Fibroblast of peridontal ligament (primary cell): Measurements from ENCODE around the gene GP1BA.
A peak's percentile ranks its signal among the peaks of the same experiment; 100 is the strongest.

ENCODE experiments used
- DNase-seq: peaks from one replicate; pipeline ENCODE4 v3.0.0-alpha.2; 2010; ENCODE audit errors: extremely low read depth

The GP1BA gene

DNA sequence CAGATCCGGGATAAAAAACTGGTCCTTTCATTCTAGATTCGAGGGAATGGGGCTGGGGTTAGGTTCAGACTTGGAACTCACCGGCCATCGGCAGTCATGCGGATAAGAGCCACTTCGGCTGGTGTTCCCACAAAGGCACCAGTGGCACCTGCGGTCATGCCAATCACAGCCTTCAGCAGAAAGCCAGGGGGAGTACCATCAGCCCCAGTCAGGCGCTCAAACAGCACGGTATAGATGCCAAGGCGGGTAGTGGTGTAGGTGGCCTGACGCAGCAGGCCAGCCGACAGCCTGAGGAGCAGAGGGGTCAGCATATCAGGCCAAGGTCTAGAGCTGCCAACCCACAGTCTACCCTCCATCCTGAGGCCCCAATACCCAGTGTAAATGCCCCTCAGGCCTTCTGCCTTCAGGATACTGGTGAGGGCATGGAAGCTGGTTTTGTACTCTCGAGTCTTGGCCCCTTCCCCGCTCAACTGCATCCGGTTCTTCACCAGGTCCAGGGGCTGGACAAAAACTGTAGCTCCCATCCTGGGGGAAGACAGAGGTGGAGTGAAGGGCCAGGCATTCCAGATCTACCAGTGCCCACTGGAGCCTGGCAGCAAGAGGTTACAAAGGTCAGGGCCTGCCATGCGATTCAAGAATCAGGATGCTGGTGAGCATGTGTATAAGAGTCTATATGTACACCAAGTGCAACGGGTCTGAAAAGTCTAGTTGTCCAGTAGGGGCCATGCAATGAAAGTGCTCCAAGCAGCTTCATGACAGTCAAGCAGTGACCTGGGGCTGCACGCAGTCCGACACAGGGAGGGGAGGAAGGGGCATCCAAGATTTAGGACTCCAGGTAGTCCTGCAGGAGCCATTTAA, 6.8 kb downstream of the GP1BA start:
- DNase-seq, result no peak

DNA sequence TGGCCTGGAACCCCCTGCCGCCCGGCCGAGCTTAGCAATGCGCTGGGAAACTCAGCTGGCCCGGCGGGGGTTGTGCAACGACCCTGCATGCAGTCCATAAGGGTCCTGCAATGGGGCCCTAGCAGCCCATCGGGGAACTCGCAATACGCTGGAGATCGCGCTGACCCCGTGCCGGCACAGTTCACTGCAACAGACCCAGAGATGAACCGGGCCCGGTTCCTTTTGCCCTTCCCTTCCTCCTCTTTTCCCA, 7.4 kb downstream of the GP1BA start:
- peak; percentile 13 for DNase-seq

DNA sequence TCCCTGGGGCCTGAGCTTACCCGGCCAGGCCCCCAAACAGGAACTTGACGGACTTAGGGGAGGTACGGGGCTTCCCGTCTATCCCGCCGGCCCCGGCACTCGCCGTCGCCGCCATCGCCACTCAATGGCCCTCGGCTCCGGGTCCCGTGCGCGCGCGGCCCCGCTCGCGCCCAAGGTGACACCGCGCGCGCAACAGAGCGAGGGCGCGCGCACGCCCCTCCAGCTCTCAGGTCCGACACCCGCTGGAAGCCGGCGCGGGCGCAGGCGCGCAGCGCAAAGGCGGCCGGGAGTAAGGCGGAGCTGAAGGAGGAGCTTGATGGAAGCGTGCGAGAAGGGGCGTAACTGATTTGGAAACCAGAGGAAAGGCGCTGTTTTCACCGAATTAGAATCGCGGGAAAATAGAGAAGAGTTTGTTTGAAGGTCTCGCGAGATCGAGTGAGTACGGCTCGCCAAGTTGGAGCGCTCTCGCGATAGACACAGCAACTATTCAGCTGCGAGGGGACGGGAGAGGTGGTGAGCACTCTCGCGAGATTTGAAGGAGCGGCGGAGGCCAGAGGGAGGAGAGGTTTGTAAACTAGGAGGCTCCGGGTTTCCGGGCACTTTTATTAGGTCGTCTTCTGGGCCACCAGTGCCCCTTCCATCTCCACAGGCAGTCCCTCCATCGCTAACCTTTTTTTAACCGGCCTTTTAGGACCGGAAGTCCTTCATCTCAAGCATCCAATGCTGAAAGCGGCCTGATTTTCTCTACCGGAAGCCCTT, 7.9 kb downstream of the GP1BA start, which contains the start of the genes RNF167 and SLC25A11:
RNF167 (plus strand) TSS at position 473 of the 759 bp plus-strand sequence. CDS start 642 bp downstream, outside the sequence.
SLC25A11 (minus strand) TSS at position 251 of the 759 bp plus-strand sequence; CDS start at position 115, 136 bp downstream.
- peak; percentile 100 for DNase-seq

DNA sequence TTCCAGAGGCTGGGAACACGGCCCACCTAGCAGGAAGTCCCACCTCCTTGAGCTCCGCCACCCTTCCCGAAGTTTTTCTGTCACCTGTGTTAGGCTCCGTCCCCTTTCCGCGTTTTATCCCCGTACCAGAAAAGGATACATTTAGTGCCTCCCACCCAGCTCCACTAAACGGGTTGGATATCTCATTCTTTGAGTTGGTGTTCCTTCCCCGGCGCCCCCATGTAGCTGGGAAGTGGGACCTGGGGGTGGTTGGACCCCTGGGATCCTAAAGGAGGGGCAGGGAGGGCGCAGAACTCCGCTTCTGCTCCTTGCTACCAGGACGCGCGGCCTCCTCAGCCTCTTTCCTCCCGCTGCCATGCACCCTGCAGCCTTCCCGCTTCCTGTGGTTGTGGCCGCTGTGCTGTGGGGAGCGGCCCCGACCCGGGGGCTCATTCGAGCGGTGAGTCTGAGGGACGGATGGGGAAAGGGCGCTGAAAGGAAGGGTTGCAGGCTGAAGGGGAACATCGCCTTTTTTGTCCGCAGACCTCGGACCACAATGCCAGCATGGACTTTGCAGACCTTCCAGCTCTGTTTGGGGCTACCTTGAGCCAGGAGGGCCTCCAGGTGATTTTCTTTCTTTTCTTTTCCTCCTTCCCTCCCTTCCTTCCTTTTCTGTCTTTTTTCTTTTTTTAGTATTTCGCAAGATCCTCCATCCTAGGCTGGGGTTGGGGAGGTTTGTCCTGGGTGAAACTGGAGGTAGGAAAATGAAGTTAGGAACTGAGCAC, 8.7 kb downstream of the GP1BA start:
- no peak for DNase-seq

DNA sequence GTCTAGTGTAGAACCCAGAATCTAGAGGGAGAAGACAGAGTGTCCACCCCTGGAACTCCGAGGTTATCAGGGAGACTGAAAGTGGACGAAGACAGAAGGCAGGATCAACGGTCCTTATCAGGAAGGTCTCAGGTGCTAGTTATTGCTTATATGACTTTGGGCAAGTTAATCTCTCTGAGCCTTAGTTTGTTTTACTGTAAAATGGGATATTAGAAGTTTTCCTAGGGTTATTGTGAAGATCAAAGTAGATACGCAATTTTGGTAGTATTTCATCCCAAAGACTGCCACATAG, 9.2 kb downstream of the GP1BA start:
- no peak for DNase-seq

DNA sequence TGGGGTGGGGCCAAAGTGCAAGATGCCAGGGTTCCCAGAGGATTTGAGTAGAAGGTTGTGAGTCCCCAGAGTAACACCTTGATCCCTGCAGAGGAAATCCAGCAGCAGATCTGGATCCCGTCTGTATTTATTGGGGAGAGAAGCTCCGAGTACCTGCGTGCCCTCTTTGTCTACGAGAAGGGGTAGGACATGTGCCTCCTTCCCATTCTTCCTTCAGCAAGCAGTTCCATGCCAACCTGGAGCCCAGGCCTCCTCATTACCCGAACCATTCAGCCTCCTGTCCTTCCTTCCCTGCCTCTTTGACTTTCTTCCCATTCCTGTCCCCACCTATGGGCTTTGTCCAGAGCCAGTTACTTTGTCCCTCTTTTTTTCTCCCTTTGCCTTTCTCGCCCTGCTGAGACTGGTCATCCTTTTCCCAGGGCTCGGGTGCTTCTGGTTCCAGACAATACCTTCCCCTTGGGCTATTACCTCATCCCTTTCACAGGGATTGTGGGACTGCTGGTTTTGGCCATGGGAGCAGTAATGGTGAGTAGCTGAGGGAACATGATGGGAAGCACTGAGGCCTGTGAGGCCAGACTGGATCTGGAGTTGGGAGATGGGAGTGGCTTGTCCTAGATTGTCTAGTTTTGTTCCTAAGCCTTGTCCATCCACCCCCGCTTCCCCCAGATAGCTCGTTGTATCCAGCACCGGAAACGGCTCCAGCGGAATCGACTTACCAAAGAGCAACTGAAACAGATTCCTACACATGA, 10.9 kb downstream of the GP1BA start:
- DNase-seq, result no peak

DNA sequence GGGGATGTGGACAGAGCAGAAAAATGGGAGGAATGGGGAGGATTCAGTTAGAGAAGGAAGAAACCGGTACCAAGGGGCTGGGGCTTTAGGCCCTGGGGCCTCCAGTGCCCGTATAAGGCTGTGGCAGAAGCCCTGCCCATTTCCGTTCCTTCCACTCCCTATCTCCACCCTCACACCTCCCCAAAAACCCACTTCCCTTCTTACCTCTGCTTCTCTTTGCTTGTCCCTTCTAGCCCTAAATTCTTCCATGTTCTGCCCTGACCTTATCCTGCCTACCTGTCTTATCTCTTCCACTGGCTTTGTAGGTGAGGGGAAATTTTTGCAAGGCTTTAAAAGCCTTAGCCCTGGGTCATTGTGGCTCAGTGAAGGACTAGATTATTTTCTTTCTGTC, 12.1 kb downstream of the GP1BA start:
- no peak for DNase-seq

DNA sequence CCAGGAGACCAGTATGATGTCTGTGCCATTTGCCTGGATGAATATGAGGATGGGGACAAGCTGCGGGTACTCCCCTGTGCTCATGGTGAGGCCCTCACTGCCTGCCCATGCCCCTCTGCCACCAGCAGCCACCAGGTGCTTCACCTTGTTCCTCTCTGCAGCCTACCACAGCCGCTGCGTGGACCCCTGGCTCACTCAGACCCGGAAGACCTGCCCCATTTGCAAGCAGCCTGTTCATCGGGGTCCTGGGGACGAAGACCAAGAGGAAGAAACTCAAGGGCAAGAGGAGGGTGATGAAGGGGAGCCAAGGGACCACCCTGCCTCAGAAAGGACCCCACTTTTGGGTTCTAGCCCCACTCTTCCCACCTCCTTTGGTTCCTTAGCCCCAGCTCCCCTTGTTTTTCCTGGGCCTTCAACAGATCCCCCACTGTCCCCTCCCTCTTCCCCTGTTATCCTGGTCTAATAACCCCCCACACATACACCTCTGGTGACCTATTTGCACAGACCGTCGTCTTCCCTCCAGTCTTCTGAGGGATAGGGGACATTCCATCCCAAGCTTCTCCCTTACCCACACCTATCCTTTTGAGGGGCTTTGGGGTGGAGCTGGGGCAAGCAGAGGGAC, 12.6 kb downstream of the GP1BA start:
- no peak for DNase-seq

DNA sequence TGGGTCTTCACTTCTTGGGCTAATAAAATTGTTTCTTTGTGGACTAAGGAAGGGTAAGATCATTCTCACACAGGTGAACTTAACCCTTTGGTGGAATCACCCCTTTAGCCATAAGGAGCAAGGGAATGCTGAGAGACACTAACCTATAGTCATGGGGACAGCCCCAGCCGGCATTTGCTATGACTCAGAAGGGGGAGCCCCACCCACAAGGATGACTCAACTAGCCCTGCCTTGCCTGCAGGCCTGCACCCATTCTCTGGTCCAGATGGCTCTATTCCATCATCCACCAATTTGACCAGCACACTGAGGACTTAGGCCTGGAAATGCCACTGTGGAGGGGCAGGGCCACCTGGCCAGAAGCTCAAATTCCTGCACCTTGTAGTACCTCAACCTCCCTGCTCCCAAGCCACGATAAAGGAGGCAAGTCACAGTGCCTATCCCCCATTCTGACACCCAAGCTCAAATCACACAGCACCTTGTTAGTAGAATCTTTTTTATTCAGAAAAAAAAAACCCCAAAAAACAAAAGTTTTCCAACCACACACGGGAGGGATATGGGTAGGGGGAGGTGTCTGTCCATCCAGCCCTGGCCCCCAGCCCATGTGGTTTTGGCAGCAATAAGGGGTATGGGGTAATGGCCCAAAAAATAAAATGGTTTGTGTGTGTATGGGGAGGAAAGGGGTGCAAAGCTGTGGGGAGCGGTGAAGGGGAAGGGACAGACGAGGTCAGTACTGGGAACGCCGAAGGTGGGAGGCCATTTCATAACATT, 13.3 kb downstream of the GP1BA start:
- peak; percentile 88 for DNase-seq

DNA sequence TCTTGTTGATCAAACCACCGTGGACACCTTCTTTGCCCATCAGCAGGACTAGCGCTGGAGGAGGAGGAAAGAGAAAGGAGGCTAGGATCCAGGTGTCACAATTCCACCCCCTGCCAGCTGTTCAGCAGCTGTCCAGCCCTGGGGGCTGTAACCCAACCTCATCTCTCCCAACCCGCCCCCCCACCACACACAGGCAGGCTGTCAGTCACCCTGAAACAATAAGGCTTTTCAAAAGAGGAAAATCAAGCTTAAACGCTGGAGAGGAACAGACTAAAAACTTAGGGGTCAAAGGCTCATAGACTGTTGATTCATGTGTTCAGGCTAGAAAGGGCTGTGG, 13.8 kb downstream of the GP1BA start:
- DNase-seq, result no peak

DNA sequence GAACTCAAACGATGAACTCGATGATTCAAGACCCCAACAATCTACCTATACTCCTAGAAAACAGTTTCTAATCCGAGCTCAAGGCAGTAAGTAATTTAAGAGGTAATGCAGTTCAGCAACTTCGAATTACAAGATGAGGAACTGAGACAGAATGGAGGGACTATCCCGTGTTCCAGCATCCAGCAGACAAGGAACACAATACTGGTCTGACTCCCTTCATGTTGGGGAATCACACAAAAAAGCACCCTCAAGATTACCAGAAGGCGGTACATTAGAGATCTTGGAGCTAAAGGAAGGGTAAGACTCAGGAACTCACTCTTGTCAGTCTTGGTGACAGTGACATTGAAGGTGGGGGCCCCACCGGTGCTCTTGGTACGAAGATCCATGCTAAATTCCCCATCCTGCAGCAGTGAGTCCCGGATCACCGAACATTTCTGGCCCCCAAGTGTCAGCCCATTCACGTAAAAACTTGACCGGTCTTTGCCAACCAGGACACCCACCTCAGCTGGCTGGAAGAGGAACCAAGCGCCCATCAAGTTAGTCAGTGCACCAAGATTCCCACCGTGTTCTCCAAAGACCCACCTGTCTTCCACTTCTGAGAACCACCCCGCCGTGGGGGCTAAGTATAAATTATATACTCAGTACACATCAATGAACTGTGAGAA, 14.4 kb downstream of the GP1BA start:
- DNase-seq, result no peak

DNA sequence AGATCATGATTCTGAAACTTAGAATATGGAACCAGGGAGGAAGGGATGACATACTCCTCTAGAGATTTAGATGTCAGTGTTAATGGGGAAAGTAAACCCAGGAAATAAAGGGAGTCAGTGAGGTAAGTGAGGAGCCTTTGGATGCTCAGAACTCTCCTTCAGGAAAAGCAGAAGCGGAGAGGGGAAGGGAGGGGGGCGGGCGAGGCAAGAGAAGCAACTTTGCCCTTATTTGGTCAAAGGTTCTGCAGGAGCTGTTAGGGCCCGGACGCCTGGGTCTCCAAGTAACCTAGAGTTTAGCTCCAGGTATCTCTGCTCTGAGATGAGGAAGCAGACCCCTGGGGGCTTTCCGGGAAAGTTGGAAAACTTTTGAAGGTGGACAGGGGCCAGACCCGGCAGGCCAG, 14.9 kb downstream of the GP1BA start:
- no peak for DNase-seq

DNA sequence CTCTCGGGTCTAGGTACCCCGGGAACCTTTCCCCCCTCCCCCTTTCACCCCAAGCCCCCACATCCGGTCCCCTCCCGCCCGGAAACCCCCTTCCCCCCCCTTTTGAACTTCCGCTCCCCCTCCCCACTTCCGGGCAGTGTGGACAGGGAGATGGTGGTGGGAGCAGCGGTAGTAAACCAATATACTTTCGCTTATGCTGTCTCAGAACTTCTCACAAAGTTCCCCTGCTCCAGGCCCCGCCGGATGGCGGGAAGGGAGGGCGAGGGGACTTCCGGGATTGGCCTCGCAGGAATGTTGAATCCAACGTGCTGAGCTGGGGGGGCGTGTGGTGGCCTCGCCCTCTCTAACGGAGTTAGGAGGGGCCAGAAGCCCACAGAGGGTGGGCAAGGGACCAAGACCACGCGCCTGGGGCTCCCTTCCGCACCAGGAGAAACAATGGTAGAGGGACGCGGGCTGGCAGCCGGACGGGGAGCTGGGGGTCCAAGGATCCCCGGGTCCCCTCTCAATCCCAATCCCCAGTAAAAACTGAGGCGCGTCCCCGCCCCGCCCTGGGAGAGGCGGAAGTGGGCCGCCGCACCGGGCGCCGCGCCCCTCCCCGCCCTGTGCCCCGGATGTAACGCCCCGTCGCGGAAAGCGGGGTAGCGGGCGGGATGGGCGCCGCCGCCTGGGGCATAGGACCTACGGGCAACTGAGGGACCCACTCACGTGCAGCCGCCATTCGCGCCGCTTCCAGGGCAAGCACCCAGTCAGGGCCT, 15.5 kb downstream of the GP1BA start:
- DNase-seq, result peak; percentile 38

DNA sequence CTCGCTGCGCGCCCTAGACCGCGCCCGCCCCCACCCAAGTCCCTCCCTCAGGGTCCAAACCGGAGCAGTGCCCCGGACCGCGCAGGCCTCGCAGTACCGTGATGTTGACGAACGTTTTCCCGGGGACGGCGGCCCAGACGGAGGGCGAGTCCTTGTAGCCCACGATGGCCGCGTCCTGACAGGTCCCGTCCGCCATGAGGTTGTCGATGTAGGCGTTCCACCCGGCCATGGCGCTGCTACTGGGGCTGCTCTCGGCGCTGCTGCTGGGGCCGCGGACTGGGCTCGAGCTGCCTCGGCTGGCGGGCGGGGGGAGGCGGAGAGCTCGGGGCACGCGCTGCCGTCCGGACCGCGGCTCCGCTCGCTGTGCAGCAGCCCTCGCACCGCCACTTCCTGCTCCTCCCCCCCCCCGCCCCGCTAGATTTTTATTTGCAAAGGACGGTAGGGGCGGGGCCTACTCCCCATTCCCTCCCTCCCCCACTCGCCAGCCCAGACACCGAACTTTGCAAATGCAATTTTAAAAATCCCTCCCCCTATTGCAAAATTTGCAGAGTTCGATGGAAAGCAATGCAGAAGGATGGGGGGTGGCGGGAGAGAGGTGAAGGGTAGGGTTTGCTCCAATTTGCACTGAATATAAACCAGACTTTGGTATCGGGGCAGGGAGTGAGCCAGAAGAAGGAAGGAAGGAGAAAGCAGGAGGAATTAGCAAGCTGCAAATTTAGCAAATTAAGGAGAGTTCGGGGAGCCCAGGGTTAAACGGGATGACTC, 16.3 kb downstream of the GP1BA start, which contains the start of gene PFN1:
PFN1 (minus strand) TSS at position 365 of the 765 bp plus-strand sequence; CDS start at position 229, 136 bp downstream.
- peak; percentile 93 for DNase-seq

DNA sequence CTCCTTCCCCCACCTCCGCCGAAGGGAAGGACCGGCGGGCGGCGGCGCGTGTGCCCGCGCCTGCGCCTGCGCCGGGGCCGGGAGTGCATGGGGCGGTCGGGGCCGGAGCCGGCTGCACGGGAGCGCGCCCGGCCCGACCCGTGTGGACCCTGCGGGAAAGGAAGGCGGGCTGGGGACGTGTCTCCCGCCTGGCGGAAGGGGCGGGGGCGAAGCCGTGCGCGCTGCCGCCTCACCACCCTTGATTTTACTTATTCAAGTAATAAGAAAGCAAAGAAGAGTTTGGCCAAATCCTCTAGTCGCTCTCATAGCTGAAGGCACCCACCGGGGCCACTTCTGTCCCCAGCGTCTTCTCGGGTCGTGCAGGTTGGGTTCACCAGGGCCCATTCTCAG, 16.8 kb downstream of the GP1BA start:
- DNase-seq, result no peak

DNA sequence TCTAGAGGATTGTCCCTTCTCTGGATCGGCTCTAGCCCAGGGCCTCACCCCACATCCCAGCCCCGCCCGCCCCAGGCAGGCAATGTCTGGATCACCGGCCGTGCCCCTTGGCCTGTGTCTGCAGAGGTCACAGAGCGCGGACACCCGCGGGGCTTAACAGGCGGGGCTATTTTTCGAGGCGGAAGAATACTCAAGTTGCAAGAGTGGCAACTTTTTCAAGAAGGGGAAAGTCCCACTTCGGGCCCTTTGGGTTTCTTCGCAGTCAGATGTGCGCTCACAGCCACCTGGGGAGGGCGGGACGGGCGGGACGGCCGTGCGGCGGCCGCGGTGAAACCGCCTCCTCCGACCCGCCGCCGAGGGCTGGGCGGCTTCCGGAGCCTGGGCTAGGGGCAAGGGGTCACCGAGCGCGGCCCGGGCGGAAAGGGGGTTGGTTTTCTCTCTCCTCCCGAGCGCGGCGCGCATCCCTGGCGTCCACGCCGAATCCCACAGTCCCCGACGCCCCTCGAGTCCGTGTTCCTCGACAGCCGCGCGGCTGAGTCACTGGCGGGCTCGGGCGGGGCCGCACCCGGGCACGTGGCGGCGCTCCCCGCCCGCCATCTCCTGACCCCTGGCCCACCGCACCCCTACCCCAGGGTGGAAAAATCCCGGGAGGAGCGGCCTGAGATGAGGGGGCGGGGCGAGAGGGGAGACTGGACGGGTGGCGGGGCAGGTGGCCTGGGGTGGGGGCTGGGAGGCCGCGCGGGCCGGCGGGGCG, 17.4 kb downstream of the GP1BA start:
- peak; percentile 48 for DNase-seq

DNA sequence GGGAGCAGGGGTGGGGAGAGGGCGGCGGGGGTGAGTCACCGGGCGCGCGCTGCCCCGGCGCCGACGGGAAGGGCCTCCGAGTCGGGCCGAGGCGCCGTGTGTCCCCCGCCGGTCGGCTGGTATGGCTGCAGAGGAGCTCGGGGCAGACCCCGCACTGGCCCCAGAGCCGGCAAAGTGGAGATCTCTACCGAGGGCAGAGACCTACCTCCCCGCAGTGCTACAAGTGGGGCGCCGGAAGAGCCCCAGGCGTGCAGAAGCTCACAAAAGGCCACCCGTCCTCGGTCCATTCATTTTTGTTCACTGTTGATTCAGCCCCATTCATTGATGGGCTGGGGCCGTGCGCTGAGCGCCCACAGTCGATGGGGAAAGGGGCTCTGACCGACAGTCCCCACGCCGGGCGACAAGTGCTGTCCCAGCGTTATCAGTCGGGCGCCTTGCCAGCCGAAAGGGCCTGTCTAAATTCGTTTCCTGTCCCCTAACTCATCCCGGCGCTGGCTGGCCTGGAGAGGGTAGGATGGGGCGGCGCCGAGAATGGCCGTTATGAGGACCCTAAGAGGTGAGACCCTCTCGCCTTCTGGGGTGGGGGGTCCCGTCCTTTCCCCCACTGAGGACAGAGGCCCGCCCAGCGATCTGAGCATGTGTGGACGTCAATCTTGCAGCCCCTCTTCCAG, 18.1 kb downstream of the GP1BA start:
- DNase-seq, result no peak
